GM19395 (cell line): ENCODE measurements around the gene SPSB4.
"Not testable (repeated sequence)": the region's sequence is repeated elsewhere in the genome, so short reads cannot be mapped to it uniquely, and the experiment has no call there.

Experiments
- ATAC-seq: cut with Tn5 transposase; IDR thresholded peaks from one replicate; pipeline ENCODE4 v1.9.1; 2021; ENCODE audit warnings: mild to moderate bottlenecking, moderate library complexity; ENCODE audit not compliant: unreplicated experiment

The SPSB4 gene

GRCh38 chr3:141050576-141051442, at the start of gene SPSB4:
Gene SPSB4, plus strand, starts transcription at chr3:141051347. Its CDS starts 14,758 bp downstream, at chr3:141066105.
- no peak for ATAC-seq

GRCh38 chr3:141006344-141006743, 44.8 kb upstream of the SPSB4 start:
- ATAC-seq: no peak

GRCh38 chr3:141009496-141009895, 41.7 kb upstream of the SPSB4 start:
- no peak for ATAC-seq

- ATAC-seq: peak; percentile 84
Observed at GRCh38 chr3:141011232-141011996, 39.7 kb upstream of the SPSB4 start.

- ATAC-seq: peak; percentile 14
Observed at GRCh38 chr3:141011997-141012262, 39.2 kb upstream of the SPSB4 start.

GRCh38 chr3:141012571-141012970, 38.6 kb upstream of the SPSB4 start:
- no peak for ATAC-seq

GRCh38 chr3:141015481-141015880, 35.7 kb upstream of the SPSB4 start:
- ATAC-seq: no peak

- not testable (repeated sequence) for ATAC-seq
Observed at GRCh38 chr3:141017366-141018322, 33.5 kb upstream of the SPSB4 start.

GRCh38 chr3:141019244-141019643, 31.9 kb upstream of the SPSB4 start:
- no peak for ATAC-seq

- ATAC-seq: no peak
Observed at GRCh38 chr3:141020143-141020830, 30.9 kb upstream of the SPSB4 start.

- no peak for ATAC-seq
Observed at GRCh38 chr3:141021261-141021660, 29.9 kb upstream of the SPSB4 start.

GRCh38 chr3:141030296-141030695, 20.9 kb upstream of the SPSB4 start:
- ATAC-seq: no peak

GRCh38 chr3:141039589-141039988, 11.6 kb upstream of the SPSB4 start:
- ATAC-seq: no peak

GRCh38 chr3:141044695-141045641, 6.2 kb upstream of the SPSB4 start:
- no peak for ATAC-seq

- ATAC-seq: no peak
Observed at GRCh38 chr3:141045849-141046248, 5.3 kb upstream of the SPSB4 start.

GRCh38 chr3:141047168-141047567, 4.0 kb upstream of the SPSB4 start:
- ATAC-seq: no peak

- ATAC-seq: no peak
Observed at GRCh38 chr3:141049681-141050080, 1.5 kb upstream of the SPSB4 start.

GRCh38 chr3:141051443-141052200, 475 bp downstream of the SPSB4 start:
- no peak for ATAC-seq
